ENCODE data around the gene MAP4K4. TPM values are rescaled to one million over a fixed set of nuclear protein-coding genes. Genes with fewer than 3 reads are reported as not detected.

Gene MAP4K4
- total RNA-seq, 4 donors from 2014 or later: 29.6 to 56.6 (median 38.2) TPM

GRCh38 chr2:101869527-101869926, 172.0 kb downstream of the MAP4K4 start:
- H3K27me3 ChIP-seq: no peaks in the 10 kb centered on the region
- no peaks in the 10 kb centered on the region for H3K9me3 ChIP-seq
- WGBS: 95% methylated on average over 15 of the region's 15 CpGs
- no peaks in the 10 kb centered on the region for H3K4me1 ChIP-seq
- no peak overlapping the region for H3K27ac ChIP-seq
- peaks cover 97% of the 10 kb centered on the region for H3K36me3 ChIP-seq
- TF ChIP-seq POLR2A (IDR thresholded peaks at IDR 0.05) (no peak), CTCF (IDR thresholded peaks at IDR 0.05) (no peak), POLR2AphosphoS5 (IDR thresholded peaks at IDR 0.05) (no peak), EP300 (IDR thresholded peaks at IDR 0.05) (no peak)
- no peak overlapping the region for H3K4me3 ChIP-seq
- no peak for DNase-seq (ENCODE audit: low spot score in 2 of 2)

- DNase-seq (ENCODE audit: low spot score in 2 of 2): no peak
- Histone ChIP-seq H3K27me3 (no peaks in the 10 kb centered on the region), H3K36me3 (peaks cover 96% of the 10 kb centered on the region), H3K4me1 (no peaks in the 10 kb centered on the region), H3K4me3 (no peak overlapping the region), H3K27ac (no peak overlapping the region), H3K9me3 (no peaks in the 10 kb centered on the region)
- TF ChIP-seq CTCF (IDR thresholded peaks at IDR 0.05) (no peak), POLR2A (IDR thresholded peaks at IDR 0.05) (no peak), POLR2AphosphoS5 (IDR thresholded peaks at IDR 0.05) (no peak), EP300 (IDR thresholded peaks at IDR 0.05) (no peak)
- WGBS: 98% methylated on average over 10 of the region's 11 CpGs
Measured at GRCh38 chr2:101870444-101870843, 172.9 kb downstream of the MAP4K4 start.

GRCh38 chr2:101871480-101871879, 174.0 kb downstream of the MAP4K4 start:
- H3K36me3 ChIP-seq: peaks cover 96% of the 10 kb centered on the region

GRCh38 chr2:101872480-101872879, 175.0 kb downstream of the MAP4K4 start:
- TF ChIP-seq POLR2AphosphoS5 (IDR thresholded peaks at IDR 0.05) (no peak), CTCF (IDR thresholded peaks at IDR 0.05) (no peak), EP300 (IDR thresholded peaks at IDR 0.05) (no peak), POLR2A (IDR thresholded peaks at IDR 0.05) (no peak)
- DNase-seq (ENCODE audit: low spot score in 2 of 2): no peak
- Histone ChIP-seq H3K9me3 (no peaks in the 10 kb centered on the region), H3K4me3 (no peak overlapping the region), H3K4me1 (no peaks in the 10 kb centered on the region), H3K36me3 (peaks cover 95% of the 10 kb centered on the region), H3K27me3 (no peaks in the 10 kb centered on the region), H3K27ac (no peak overlapping the region)
- 75% methylated on average over 3 of the region's 3 CpGs for WGBS

More at GRCh38 chr2:101871480-101871879, 174.0 kb downstream of the MAP4K4 start:
- WGBS: 82% methylated on average over 5 of the region's 5 CpGs
- Histone ChIP-seq H3K27ac (no peak overlapping the region), H3K4me1 (no peaks in the 10 kb centered on the region), H3K27me3 (no peaks in the 10 kb centered on the region), H3K9me3 (no peaks in the 10 kb centered on the region), H3K4me3 (no peak overlapping the region)
- DNase-seq (ENCODE audit: low spot score in 2 of 2): no peak
- no peak for TF ChIP-seq EP300 (IDR thresholded peaks at IDR 0.05)
- no peak for TF ChIP-seq POLR2A (IDR thresholded peaks at IDR 0.05)
- TF ChIP-seq POLR2AphosphoS5 (IDR thresholded peaks at IDR 0.05): no peak
- no peak for TF ChIP-seq CTCF (IDR thresholded peaks at IDR 0.05)

GRCh38 chr2:101873543-101873942, 176.0 kb downstream of the MAP4K4 start:
- Histone ChIP-seq H3K4me3 (no peak overlapping the region), H3K9me3 (no peaks in the 10 kb centered on the region), H3K27ac (no peak overlapping the region), H3K36me3 (peaks cover 94% of the 10 kb centered on the region), H3K4me1 (no peaks in the 10 kb centered on the region), H3K27me3 (no peaks in the 10 kb centered on the region)
- WGBS: 86% methylated on average over 3 of the region's 3 CpGs
- TF ChIP-seq EP300 (IDR thresholded peaks at IDR 0.05): no peak
- no peak for TF ChIP-seq POLR2A (IDR thresholded peaks at IDR 0.05)
- no peak for TF ChIP-seq POLR2AphosphoS5 (IDR thresholded peaks at IDR 0.05)
- TF ChIP-seq CTCF (IDR thresholded peaks at IDR 0.05): no peak
- DNase-seq (ENCODE audit: low spot score in 2 of 2): no peak

Data from suprapubic skin (tissue), 4 donors.